ENCODE results near the gene PRMT7.

Gene PRMT7

DNA sequence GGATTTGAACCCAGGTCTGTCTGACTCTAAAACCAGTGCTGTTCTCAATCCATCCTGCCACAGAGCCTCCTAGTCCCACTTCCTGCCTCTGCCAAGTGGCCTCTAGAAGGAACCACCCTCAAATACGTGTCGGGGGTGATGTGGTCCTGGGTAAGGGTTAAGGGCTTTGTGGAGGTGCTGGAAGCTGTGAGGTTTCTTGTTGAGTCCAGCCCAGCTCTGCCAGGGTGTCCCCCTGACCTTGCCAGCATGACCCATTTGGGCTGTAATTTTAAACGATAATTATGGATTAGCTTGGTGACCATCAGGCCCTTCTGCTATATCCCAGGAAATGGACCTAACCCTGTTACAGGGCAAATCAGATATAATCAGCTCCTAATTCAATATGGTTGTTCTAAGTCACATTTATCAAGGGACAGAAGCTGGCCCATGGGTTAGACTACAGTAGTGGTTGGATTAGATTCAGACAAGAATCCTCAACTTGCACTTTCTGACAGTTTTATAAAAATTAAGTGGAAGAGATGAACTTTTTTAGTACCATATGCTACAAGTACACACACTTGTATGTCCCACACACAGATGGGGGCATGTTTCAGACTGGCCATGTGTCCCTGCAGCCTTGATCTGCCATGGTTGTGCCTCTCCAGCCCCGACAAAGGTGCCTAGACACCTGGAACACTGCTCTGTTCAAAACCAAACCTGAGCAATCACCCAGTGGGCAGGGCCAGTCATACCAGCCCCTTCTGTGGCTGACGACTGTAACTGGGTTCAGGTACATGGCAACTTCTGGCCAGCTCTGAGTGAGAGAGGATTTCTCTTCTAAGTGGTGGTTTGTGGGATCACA, 89.5 kb downstream of the PRMT7 start:
- peak in 1 of 2 donors; percentile 73 for ATAC-seq

GRCh38 chr16:68400924-68401460, 90.2 kb downstream of the PRMT7 start:
- peak in 1 of 2 donors; percentile 29 for ATAC-seq

DNA sequence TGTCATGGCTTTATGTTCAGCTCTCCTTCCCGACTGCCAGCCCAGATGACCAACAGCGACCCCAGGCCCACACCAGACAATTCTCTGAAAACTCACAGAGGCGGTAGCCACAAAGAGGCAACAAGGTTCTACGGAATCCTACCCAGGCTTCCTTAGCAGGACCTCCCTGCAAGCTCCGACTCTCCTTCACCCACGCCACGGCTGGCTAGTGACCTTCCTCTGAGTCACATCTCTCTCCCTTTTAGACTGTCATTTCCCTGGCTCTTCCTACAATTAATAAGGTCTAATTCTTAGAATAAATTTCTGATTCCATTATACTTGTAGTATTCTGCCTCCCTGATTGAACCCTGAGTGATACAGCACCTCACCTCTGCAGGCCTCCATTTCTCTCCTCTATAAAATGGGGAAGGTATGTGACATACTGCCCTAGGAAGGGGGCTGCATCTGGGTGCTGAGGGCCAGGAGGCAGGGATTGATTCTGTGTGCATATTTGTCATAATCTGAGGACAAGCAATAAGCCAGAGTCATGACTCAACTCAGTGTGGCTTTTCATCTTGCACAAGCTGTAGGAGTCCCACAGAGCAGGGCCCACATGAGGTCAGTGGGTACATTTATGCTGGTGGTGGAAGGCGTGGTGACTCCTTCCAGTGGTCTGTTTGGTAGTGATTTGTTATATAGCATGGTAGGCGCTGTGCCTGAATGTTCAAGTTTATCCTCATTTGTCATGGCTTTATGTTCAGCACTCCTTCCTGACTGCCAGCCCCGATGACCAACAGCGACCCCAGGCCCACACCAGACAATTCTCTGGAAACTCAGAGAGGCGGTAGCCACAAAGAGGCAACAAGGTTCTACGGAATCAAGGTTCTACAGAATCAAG, 91.3 kb downstream of the PRMT7 start:
- ATAC-seq: peak in 1 of 2 donors; percentile 34

- no peak for ATAC-seq
Measured at GRCh38 chr16:68402748-68403040, 91.9 kb downstream of the PRMT7 start.

GRCh38 chr16:68403177-68403576, 92.4 kb downstream of the PRMT7 start:
- ATAC-seq: no peak

- no peak for ATAC-seq
Measured at GRCh38 chr16:68403704-68404103, 92.9 kb downstream of the PRMT7 start.

GRCh38 chr16:68404736-68405345, 94.0 kb downstream of the PRMT7 start:
- ATAC-seq: no peak

DNA sequence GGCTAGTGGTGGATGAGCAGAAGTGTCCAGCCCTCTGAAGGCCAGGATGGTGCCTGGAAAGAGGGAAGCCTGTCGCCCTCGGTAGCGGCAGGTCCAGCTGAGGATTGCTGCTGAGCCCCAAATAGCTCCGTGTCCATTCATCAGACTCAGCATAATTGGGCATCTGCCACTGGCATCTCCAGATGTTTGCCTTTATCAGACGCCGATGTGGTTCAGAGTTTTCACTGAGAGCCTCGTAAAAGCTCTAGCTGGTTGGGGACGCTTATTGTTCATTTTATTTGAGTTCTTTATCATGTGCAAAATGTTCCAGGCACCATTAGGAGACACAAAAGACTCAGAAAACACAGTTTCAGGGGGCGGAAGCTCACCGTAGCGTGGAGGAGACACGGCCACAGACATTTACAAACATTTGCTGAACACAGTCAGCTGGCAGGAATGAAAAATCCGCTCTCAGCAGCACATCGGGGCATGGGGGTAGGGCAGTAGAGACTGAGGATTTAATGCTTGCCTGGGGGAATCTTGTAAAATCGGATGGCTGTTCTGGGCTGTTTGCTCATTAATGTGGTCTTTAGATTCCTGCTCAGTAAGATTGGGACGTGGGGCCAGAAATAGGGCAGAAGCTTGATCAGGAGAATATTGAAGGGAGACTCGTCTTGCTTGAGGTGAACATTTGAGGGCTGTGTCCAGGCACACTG, 95.8 kb downstream of the PRMT7 start:
- no peak for ATAC-seq

Data from activated CD4-positive, CD25-positive, alpha-beta regulatory T cell treated with anti-CD3 and anti-CD28 coated beads, Interleukin-2, amount 50 U/mL, for 24 hours (primary cell).